Epithelial cell of esophagus (primary cell): ENCODE results near the gene ZNF804A.

ENCODE experiments used
- DNase-seq: peaks from one replicate; pipeline ENCODE4 v3.0.0; 2010; ENCODE audit warnings: low read depth
- H3K4me3 ChIP-seq: 2 replicates; pipeline ENCODE4 v1.5.1; 2011; ENCODE audit warnings: mild to moderate bottlenecking, low read length, control low read depth
- CTCF ChIP-seq: IDR thresholded peaks from 2 replicates; pipeline ENCODE4 v1.5.1; 2011; ENCODE audit warnings: low read depth, mild to moderate bottlenecking, low read length, control low read depth, inconsistent platforms; ENCODE audit not compliant: insufficient read depth; ENCODE audit errors: missing control alignments

The ZNF804A gene

DNA sequence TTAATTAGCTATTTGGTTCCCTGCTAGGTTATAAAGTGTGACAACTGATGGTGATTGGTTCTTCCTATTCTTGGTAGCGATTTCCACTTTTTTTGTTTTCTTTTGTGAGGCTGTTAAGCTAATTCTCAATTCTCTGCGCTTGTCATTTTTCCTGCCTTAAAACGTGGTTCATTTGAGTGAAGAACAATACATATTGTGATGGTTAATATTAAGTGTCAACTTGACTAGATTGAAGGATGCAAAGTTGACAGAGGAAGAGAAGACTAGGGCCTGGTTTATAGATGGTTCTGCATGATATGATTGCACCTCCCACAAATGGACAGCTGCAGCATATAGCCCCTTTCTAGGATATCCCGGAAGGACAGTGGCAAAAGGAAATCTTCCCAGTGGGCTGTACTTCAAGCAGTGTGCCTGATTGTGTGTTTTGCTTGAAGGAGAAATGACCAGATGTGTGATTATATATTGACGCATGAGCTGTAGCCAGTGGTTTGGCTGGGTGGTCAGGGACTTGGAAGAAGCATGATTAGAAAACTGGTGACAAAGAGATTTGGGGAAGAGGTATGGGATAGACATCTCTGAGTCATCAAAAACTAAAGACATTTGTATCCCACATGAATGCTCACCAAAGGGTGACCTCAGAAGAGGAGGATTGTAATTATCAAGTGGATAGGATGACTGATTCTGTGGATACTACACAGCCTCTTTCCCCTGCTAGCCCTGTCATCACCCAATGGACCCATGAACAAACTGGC, 39.4 kb upstream of the ZNF804A start:
- TF ChIP-seq CTCF, result no peak
- no peak overlapping the region for H3K4me3 ChIP-seq
- no peak for DNase-seq

- no peak for TF ChIP-seq CTCF
- no peak for DNase-seq
- no peak overlapping the region for H3K4me3 ChIP-seq
Measured at GRCh38 chr2:184560603-184561002, 37.7 kb upstream of the ZNF804A start.

DNA sequence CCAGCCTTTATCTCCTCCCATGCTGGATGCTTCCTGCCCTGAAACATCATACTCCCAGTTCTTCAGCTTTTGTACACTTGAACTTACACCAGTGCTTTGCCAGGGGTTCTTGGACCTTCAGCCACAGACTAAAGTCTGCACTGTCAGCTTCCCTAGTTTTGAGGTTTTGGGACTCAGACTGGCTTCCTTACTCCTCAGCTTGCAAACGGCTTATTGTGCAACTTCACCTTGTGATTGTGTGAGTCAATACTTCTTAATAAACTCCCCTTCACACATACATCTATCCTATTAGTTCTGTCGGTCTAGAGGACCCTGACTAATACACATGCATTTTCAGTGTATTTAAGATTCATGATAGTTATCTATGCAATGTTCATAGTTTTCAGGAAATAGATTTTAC, 35.8 kb upstream of the ZNF804A start:
- H3K4me3 ChIP-seq, result no peak overlapping the region
- no peak for TF ChIP-seq CTCF
- DNase-seq, result peak; percentile 75

- no peak for TF ChIP-seq CTCF
- DNase-seq, result no peak
Measured at GRCh38 chr2:184564092-184564491, 34.2 kb upstream of the ZNF804A start.

GRCh38 chr2:184566716-184567115, 31.6 kb upstream of the ZNF804A start:
- H3K4me3 ChIP-seq, result no peak overlapping the region
- DNase-seq, result peak; percentile 73
- TF ChIP-seq CTCF, result no peak

More at GRCh38 chr2:184564092-184564491, 34.2 kb upstream of the ZNF804A start:
- H3K4me3 ChIP-seq, result no peak overlapping the region

- DNase-seq, result no peak
- no peak for TF ChIP-seq CTCF
- no peak overlapping the region for H3K4me3 ChIP-seq
Measured at GRCh38 chr2:184577056-184577455, 21.3 kb upstream of the ZNF804A start.

DNA sequence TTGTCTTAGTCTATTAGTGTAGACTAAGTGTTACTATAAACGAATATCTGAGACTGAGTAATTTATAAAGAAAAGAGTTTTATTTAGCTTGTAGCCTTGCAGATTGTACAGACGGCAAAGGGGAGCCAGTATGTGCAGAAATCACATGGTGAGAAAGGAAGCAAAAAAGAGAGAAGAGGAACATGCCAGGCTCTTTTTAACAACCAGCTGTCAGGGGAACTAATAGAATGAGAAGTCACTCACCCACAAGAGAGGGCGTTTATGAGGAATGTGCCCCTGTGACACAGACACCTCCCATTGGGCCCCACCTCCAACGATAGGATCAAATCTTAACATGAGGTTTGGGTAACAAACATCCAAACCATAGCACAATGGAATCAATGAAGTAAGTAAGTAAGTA, 20.6 kb upstream of the ZNF804A start:
- no peak overlapping the region for H3K4me3 ChIP-seq
- TF ChIP-seq CTCF, result no peak
- DNase-seq, result no peak
